SH-SY5Y (cell line): ENCODE data around the gene RTN4RL1.

ENCODE experiments used
- GATA2 ChIP-seq: IDR thresholded peaks from 2 replicates; pipeline ENCODE4 v1.6.1; 2011; ENCODE audit warnings: mild to moderate bottlenecking, low read depth, low read length
- GATA3 ChIP-seq: IDR thresholded peaks from 2 replicates; pipeline ENCODE4 v1.6.1; 2011; ENCODE audit warnings: low read depth, mild to moderate bottlenecking, low read length, moderate library complexity

The RTN4RL1 gene

GRCh38 chr17:2063261-2064146, 38.4 kb upstream of the RTN4RL1 start:
- no peak for TF ChIP-seq GATA3
- no peak for TF ChIP-seq GATA2

- no peak for TF ChIP-seq GATA3
- TF ChIP-seq GATA2, result no peak
Measured at GRCh38 chr17:2062571-2063183, 37.5 kb upstream of the RTN4RL1 start.

- TF ChIP-seq GATA3 (no peak), GATA2 (no peak)
Measured at GRCh38 chr17:2061441-2061958, 36.4 kb upstream of the RTN4RL1 start.

DNA sequence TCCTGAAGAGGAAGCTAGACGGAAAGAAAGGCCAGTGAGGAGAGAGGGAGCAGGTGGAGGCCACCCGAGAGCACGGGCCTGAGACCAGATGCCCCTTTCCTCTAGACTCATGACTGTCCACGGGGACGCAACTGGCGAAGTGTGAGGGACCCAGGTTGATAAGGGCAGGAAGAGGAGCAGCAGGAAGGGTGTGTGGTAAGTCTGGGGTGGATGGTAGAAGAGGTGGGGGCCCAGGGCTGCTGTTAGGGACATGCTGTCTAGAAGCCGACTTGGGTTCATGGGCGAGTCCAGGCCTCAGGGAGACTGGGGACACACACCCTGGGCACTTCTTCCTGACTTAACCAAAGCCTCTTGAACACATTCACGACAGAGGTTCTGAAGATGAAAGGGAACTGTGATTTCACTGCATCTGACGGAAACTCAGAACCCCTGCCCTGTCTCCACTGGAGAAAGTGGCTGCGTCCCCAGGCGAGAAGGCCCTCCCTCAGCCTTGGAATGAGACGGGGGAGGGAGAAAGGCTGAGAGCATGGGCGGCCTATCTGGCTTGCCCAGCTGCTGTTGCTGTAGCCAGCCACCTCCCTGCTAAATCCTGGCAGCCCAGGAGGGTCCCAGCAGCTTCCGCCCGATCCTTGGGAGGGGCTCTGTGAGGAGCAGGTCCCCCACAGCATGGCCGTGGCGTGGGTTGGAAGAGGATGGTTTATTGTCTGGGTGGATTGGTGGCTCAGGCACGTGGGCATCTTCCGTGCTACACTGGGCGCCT, 35.7 kb upstream of the RTN4RL1 start:
- no peak for TF ChIP-seq GATA2
- no peak for TF ChIP-seq GATA3

DNA sequence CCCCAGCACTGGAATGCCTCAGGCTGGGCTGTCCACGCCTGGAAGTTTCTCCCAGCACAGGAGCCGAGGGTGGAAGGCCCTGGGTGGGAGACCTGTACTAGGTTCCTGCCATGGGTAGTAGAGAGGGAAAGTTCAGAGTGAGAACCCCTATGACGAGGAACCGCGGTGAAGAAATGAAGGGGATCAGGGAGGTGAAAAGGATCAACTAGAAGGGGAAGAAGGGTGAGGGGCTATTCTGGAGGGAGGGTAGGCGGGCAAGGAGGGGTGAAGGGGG, 35.2 kb upstream of the RTN4RL1 start:
- no peak for TF ChIP-seq GATA3
- TF ChIP-seq GATA2, result no peak

GRCh38 chr17:2059547-2060384, 34.6 kb upstream of the RTN4RL1 start:
- TF ChIP-seq GATA2 (no peak), GATA3 (no peak)

GRCh38 chr17:2058586-2059546, 33.7 kb upstream of the RTN4RL1 start:
- TF ChIP-seq GATA3 (no peak), GATA2 (no peak)

DNA sequence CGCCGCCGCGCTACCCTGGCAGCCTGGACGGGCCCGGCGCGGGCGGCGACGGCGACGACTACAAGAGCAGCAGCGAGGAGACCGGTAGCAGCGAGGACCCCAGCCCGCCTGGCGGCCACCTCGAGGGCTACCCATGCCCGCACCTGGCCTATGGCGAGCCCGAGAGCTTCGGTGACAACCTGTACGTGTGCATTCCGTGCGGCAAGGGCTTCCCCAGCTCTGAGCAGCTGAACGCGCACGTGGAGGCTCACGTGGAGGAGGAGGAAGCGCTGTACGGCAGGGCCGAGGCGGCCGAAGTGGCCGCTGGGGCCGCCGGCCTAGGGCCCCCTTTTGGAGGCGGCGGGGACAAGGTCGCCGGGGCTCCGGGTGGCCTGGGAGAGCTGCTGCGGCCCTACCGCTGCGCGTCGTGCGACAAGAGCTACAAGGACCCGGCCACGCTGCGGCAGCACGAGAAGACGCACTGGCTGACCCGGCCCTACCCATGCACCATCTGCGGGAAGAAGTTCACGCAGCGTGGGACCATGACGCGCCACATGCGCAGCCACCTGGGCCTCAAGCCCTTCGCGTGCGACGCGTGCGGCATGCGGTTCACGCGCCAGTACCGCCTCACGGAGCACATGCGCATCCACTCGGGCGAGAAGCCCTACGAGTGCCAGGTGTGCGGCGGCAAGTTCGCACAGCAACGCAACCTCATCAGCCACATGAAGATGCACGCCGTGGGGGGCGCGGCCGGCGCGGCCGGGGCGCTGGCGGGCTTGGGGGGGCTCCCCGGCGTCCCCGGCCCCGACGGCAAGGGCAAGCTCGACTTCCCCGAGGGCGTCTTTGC, 32.8 kb upstream of the RTN4RL1 start:
- TF ChIP-seq GATA3 (no peak), GATA2 (no peak)

DNA sequence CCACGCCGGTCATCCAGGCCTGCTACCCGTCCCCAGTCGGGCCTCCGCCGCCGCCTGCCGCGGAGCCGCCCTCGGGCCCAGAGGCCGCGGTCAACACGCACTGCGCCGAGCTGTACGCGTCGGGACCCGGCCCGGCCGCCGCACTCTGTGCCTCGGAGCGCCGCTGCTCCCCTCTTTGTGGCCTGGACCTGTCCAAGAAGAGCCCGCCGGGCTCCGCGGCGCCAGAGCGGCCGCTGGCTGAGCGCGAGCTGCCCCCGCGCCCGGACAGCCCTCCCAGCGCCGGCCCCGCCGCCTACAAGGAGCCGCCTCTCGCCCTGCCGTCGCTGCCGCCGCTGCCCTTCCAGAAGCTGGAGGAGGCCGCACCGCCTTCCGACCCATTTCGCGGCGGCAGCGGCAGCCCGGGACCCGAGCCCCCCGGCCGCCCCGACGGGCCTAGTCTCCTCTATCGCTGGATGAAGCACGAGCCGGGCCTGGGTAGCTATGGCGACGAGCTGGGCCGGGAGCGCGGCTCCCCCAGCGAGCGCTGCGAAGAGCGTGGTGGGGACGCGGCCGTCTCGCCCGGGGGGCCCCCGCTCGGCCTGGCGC, 32.1 kb upstream of the RTN4RL1 start:
- no peak for TF ChIP-seq GATA3
- no peak for TF ChIP-seq GATA2

- no peak for TF ChIP-seq GATA3
- no peak for TF ChIP-seq GATA2
Measured at GRCh38 chr17:2056206-2057174, 31.4 kb upstream of the RTN4RL1 start.
